Ishikawa (cell line): ENCODE measurements around the gene PRPH2.

ENCODE experiments used
- CEBPB ChIP-seq: IDR thresholded peaks from 2 replicates; pipeline ENCODE4 v1.6.1; 2012
- CREB1 ChIP-seq: IDR thresholded peaks from 2 replicates; pipeline ENCODE4 v1.6.1; 2012; ENCODE audit warnings: low read depth
- EGR1 ChIP-seq: IDR thresholded peaks from 2 replicates; pipeline ENCODE4 v1.6.1; 2012
- EP300 ChIP-seq: IDR thresholded peaks from 2 replicates; pipeline ENCODE4 v1.6.1; 2012; ENCODE audit warnings: borderline replicate concordance
- FOXM1 ChIP-seq: IDR thresholded peaks from 2 replicates; pipeline ENCODE4 v1.6.1; 2012; ENCODE audit warnings: low read depth, borderline replicate concordance
- MAX ChIP-seq: IDR thresholded peaks from 2 replicates; pipeline ENCODE4 v1.6.1; 2012
- NFIC ChIP-seq: IDR thresholded peaks from 2 replicates; pipeline ENCODE4 v1.6.1; 2012
- RAD21 ChIP-seq: IDR thresholded peaks from 2 replicates; pipeline ENCODE4 v1.6.1; 2012; ENCODE audit warnings: low read depth
- REST ChIP-seq: IDR thresholded peaks from 2 replicates; pipeline ENCODE4 v1.6.1; 2012; ENCODE audit warnings: low read depth, mild to moderate bottlenecking
- TAF1 ChIP-seq: IDR thresholded peaks from 2 replicates; pipeline ENCODE4 v1.6.1; 2012; ENCODE audit warnings: low read depth, mild to moderate bottlenecking
- TCF12 ChIP-seq: IDR thresholded peaks from 2 replicates; pipeline ENCODE4 v1.6.1; 2012; ENCODE audit warnings: low read depth
- TEAD4 ChIP-seq: IDR thresholded peaks from 2 replicates; pipeline ENCODE4 v1.6.1; 2012
- USF1 ChIP-seq: IDR thresholded peaks from 2 replicates; pipeline ENCODE4 v1.6.1; 2012
- YY1 ChIP-seq: IDR thresholded peaks from 2 replicates; pipeline ENCODE4 v1.6.1; 2012; ENCODE audit warnings: low read depth
- ZBTB7A ChIP-seq: IDR thresholded peaks from 2 replicates; pipeline ENCODE4 v1.6.1; 2012; ENCODE audit warnings: low read depth

The PRPH2 gene

GRCh38 chr6:42766163-42766670 lies 43.8 kb upstream of the PRPH2 start:
- TF ChIP-seq EGR1 = no peak
- TF ChIP-seq TAF1 = no peak
- no peak for TF ChIP-seq USF1
- no peak for TF ChIP-seq RAD21
- no peak for TF ChIP-seq MAX
- TF ChIP-seq CEBPB = no peak
- no peak for TF ChIP-seq REST
- no peak for TF ChIP-seq EP300
- no peak for TF ChIP-seq TEAD4
- TF ChIP-seq TCF12 = no peak
- no peak for TF ChIP-seq NFIC
- no peak for TF ChIP-seq ZBTB7A
- TF ChIP-seq CREB1 = no peak
- no peak for TF ChIP-seq YY1

DNA sequence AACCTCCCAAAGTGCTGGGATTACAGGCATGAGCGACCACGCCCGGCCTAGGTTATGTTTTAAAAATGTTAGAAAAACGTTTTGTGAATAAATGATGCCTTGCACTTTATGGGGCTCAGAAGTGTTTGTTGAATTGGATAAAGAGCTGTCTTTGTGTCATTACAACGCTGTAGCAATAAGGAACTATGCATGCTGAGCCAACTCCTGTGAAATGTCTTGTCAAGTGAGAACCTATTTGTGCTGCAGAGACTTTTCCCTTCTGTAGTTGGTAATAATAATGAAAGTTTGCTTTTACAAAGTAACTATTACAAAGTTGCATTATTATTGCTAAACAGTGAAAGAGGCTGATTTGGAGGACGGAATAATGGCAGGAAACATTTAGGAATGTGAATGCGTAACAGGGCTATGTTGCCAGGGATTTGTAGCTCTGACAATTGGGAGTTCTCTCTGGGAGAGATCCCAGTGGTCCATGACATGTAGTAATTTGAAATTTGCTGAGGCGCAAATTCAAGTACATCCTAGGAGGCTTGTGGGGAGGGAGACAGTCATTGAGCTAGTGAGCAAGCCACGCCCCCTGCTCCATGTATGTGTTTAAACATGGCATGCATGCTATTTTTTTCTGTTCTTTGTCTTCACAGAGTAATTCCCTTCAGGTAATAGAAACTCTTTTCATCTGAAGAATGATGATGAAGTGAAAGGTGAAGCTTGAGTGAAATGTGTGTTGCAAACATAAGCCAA lies 42.7 kb upstream of the PRPH2 start:
- TF ChIP-seq TCF12 (no peak), ZBTB7A (no peak), TAF1 (no peak), MAX (no peak), RAD21 (no peak), USF1 (no peak), EP300 (no peak), CREB1 (no peak), NFIC (no peak)

DNA sequence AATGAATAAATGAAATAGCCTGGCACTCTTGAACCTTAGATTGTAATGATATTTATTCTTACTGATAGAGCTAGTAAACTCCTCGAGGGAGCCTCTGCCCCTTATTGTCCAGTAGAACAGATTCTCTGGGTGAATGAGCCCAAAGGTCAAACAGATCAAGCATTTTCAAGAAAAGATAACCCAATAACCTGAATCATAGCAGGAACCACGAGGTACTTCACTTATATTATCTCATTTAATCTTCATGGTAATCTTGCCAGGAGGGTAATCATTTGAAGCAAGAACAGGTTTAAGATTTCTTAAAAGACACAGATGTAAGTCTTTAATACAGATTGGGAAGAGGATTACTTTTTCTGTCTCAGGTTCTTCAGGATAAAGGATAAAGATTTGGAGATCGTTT lies 40.6 kb upstream of the PRPH2 start:
- TF ChIP-seq USF1 = no peak
- no peak for TF ChIP-seq EGR1
- no peak for TF ChIP-seq RAD21
- no peak for TF ChIP-seq CEBPB
- TF ChIP-seq NFIC = no peak
- no peak for TF ChIP-seq FOXM1
- no peak for TF ChIP-seq YY1

- TF ChIP-seq TAF1 (no peak), YY1 (no peak)
Observed at GRCh38 chr6:42762426-42762859, 40.0 kb upstream of the PRPH2 start.

GRCh38 chr6:42761287-42762067 lies 39.1 kb upstream of the PRPH2 start:
- TF ChIP-seq USF1 = no peak
- TF ChIP-seq CEBPB = 0 out of 2 replicates have a peak, but pooled peaks have one; percentile 25
- TF ChIP-seq REST = no peak
